HL-60 (cell line): ENCODE measurements around the gene UQCRH.
"Not testable (repeated sequence)": the region's sequence is repeated elsewhere in the genome, so short reads cannot be mapped to it uniquely, and the experiment has no call there.

ENCODE experiments used
- DNase-seq, 2 experiments: peaks; one replicate each; pipeline ENCODE4 v3.0.0-alpha.2; 2010 to 2020; ENCODE audit warnings: low read depth in 1 of 2, low spot score in 1 of 2
- H3K27ac ChIP-seq: fragments of 250-450 bp; sonication (Bioruptor Pico); replicated peaks from 2 replicates; pipeline ENCODE4 v1.5.1; 2020; ENCODE audit warnings: mild to moderate bottlenecking, moderate library complexity
- H3K27me3 ChIP-seq: fragments of 250-450 bp; sonication (Bioruptor Pico); 2 replicates; pipeline ENCODE4 v1.5.1; 2021; ENCODE audit warnings: mild to moderate bottlenecking, moderate library complexity; ENCODE audit not compliant: insufficient read depth, poor library complexity, severe bottlenecking
- H3K4me3 ChIP-seq: replicated peaks from 2 replicates; pipeline ENCODE4 v1.5.1; 2011; ENCODE audit warnings: mild to moderate bottlenecking, control low read depth, low read length; ENCODE audit not compliant: insufficient read depth
- CTCF ChIP-seq: IDR thresholded peaks from one replicate; pipeline ENCODE4 v1.5.1; 2011; ENCODE audit warnings: low read length, control low read depth, inconsistent platforms; ENCODE audit not compliant: insufficient read depth
- GABPA ChIP-seq: IDR thresholded peaks from 2 replicates; pipeline ENCODE4 v1.6.1; 2012; ENCODE audit warnings: low read depth
- POLR2AphosphoS5 ChIP-seq: IDR thresholded peaks from 2 replicates; pipeline ENCODE4 v1.6.1; 2012; ENCODE audit warnings: low read depth
- REST ChIP-seq: IDR thresholded peaks from 2 replicates; pipeline ENCODE4 v1.6.1; 2012; ENCODE audit warnings: low read depth; ENCODE audit not compliant: insufficient replicate concordance
- SPI1 ChIP-seq: IDR thresholded peaks from 2 replicates; pipeline ENCODE4 v1.6.1; 2012; ENCODE audit warnings: low read depth, mild to moderate bottlenecking, borderline replicate concordance

Gene UQCRH

DNA sequence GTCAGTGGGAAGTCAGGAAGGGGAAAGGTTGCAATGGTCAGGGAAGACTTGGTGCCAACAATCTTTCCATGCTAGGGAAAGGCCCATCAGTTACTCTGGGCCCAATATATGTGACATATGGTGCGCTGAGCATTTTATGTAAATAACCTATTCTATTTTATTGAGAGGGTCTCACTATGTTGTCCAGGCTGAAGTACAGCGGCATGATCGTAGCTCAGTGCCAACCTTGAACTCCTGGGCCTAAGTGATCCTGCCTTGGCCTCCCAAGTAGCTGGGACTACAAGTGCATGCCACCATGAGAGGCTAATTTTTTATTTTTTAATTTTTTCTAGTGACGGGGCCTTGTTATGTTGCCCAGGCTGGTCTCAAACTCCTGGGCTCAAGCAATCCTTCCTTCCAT is 6.8 kb downstream of the UQCRH start:
- no peak for TF ChIP-seq POLR2AphosphoS5
- TF ChIP-seq GABPA = no peak
- TF ChIP-seq CTCF = no peak
- TF ChIP-seq REST = no peak
- TF ChIP-seq SPI1 = no peak
- no peak for DNase-seq
- Histone ChIP-seq H3K27me3 (no peaks in the 10 kb centered on the region), H3K27ac (no peak overlapping the region), H3K4me3 (no peak overlapping the region)

- Histone ChIP-seq H3K27me3 (no peaks in the 10 kb centered on the region), H3K4me3 (no peak overlapping the region), H3K27ac (no peak overlapping the region)
- TF ChIP-seq CTCF (no peak), POLR2AphosphoS5 (no peak), GABPA (no peak), REST (no peak), SPI1 (no peak)
- no peak for DNase-seq
Observed at GRCh38 chr1:46315669-46316403, 12.3 kb downstream of the UQCRH start.

DNA sequence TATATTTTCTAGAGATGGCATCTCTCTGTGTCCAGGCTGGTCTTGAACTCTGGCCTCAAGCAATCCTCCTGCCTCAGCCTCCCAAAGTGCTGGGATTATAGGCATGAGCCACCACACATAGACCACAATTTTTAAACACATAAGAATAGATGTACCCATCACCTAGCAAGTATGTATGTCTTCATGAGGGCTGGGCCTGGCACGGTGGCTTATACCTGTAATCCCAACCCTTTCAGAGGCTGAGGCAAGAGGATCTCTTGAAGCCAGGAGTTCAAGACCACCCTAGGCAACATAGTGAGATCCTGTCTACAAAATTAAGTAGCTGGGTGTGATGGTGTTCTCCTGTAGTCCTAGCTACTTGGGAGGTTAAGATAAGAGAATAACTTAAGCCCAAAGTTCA is 13.8 kb downstream of the UQCRH start:
- no peak overlapping the region for H3K27ac ChIP-seq
- no peak for DNase-seq
- H3K4me3 ChIP-seq = no peak overlapping the region
- TF ChIP-seq CTCF (no peak), REST (no peak), POLR2AphosphoS5 (0 out of 2 replicates have a peak, but pooled peaks have one; percentile 33), GABPA (no peak)
- no peaks in the 10 kb centered on the region for H3K27me3 ChIP-seq

- not testable (repeated sequence) for DNase-seq, H3K4me3 ChIP-seq, H3K27ac ChIP-seq, H3K27me3 ChIP-seq
Observed at GRCh38 chr1:46319301-46319700, 15.8 kb downstream of the UQCRH start.

- not testable (repeated sequence) for H3K27ac ChIP-seq, H3K4me3 ChIP-seq, H3K27me3 ChIP-seq, DNase-seq
Observed at GRCh38 chr1:46319960-46320914, 16.7 kb downstream of the UQCRH start.
